ENCODE data around the gene VPS39.

- TF ChIP-seq, protein P1, sequence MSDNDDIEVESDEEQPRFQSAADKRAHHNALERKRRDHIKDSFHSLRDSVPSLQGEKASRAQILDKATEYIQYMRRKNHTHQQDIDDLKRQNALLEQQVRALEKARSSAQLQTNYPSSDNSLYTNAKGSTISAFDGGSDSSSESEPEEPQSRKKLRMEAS (IDR thresholded peaks at IDR 0.05; ENCODE audit: insufficient read depth, insufficient read length), result no peak
- TF ChIP-seq, protein P2, sequence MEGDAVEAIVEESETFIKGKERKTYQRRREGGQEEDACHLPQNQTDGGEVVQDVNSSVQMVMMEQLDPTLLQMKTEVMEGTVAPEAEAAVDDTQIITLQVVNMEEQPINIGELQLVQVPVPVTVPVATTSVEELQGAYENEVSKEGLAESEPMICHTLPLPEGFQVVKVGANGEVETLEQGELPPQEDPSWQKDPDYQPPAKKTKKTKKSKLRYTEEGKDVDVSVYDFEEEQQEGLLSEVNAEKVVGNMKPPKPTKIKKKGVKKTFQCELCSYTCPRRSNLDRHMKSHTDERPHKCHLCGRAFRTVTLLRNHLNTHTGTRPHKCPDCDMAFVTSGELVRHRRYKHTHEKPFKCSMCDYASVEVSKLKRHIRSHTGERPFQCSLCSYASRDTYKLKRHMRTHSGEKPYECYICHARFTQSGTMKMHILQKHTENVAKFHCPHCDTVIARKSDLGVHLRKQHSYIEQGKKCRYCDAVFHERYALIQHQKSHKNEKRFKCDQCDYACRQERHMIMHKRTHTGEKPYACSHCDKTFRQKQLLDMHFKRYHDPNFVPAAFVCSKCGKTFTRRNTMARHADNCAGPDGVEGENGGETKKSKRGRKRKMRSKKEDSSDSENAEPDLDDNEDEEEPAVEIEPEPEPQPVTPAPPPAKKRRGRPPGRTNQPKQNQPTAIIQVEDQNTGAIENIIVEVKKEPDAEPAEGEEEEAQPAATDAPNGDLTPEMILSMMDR (IDR thresholded peaks at IDR 0.05; ENCODE audit: extremely low read depth in 1 of 2, insufficient read depth in 1 of 2, low read depth in 1 of 2, low read length in 2 of 2), result no peak
- TF ChIP-seq EZH2 (IDR thresholded peaks at IDR 0.05; ENCODE audit: borderline replicate concordance, low read depth, low read length, severe bottlenecking), result no peak
- TF ChIP-seq POLR2A (IDR thresholded peaks at IDR 0.05; ENCODE audit: low read depth, low read length), result no peak
- no peak for TF ChIP-seq GATA2 (IDR thresholded peaks at IDR 0.05; ENCODE audit: insufficient read depth, insufficient read length, low read depth, low read length)
- no peak for TF ChIP-seq JUN (IDR thresholded peaks at IDR 0.05; ENCODE audit: borderline replicate concordance, insufficient read depth, insufficient read length, low read depth)
- no peak for TF ChIP-seq POLR2AphosphoS5 (IDR thresholded peaks at IDR 0.05; ENCODE audit: insufficient read depth, low read depth, low read length)
- TF ChIP-seq FOS (IDR thresholded peaks at IDR 0.05; ENCODE audit: borderline replicate concordance, insufficient read depth, low read length), result no peak
Measured at GRCh38 chr15:42172475-42172874, 35.6 kb downstream of the VPS39 start.
